ENCODE measurements around the gene EIF3D. TPM values are rescaled to one million over a fixed set of nuclear protein-coding genes. Genes with fewer than 3 reads are reported as not detected.
"Not testable (repeated sequence)": the region's sequence is repeated elsewhere in the genome, so short reads cannot be mapped to it uniquely, and the experiment has no call there.

EIF3D gene
- total RNA-seq, 1 experiment from 2014 or later = 151 TPM

- CTCF ChIA-PET = no interaction called here
- DNase-seq (ENCODE audit: low read depth, low spot score) (no peak), ATAC-seq (no peak)
- H3K4me3 ChIP-seq (ENCODE audit: low read depth in 2 of 2, low read length in 2 of 2) = no peak overlapping the region
- H3K36me3 ChIP-seq (ENCODE audit: control insufficient read depth, insufficient read depth, low read length) = no peaks in the 10 kb centered on the region
- TF ChIP-seq CTCF (IDR thresholded peaks at IDR 0.05) (no peak), POLR2AphosphoS5 (IDR thresholded peaks at IDR 0.05; ENCODE audit: low read depth, low read length) (no peak), TCF7L2 (IDR thresholded peaks at IDR 0.05; ENCODE audit: low read depth, low read length) (no peak), SIN3A (IDR thresholded peaks at IDR 0.05; ENCODE audit: borderline replicate concordance, insufficient read depth, low read depth, low read length) (no peak), REST (IDR thresholded peaks at IDR 0.05; ENCODE audit: insufficient read depth in 1 of 2, low read depth in 2 of 2, low read length in 1 of 2) (no peak)
- H3K27ac ChIP-seq (ENCODE audit: low read length) = no peak overlapping the region
- H3K9me3 ChIP-seq (ENCODE audit: control insufficient read depth, insufficient read depth, low read depth, low read length) = peaks cover 6% of the 10 kb centered on the region; the same call in 1 of the 2 replicates
- intact Hi-C loops (cut with micrococcal nuclease; ENCODE audit: unreplicated experiment) (no loop called here), in situ Hi-C loops (cut with HindIII; ENCODE audit: low pct_unique_long_range_greater_than_20kb, low sequenced_read_pairs) (no loop called here)
- no peaks in the 10 kb centered on the region for H3K27me3 ChIP-seq (ENCODE audit: control insufficient read depth, insufficient read depth, low read length)
- BruUV-seq (replicated peaks) = no TSS peak
- POLR2A ChIA-PET = no interaction called here
- H3K4me1 ChIP-seq (ENCODE audit: control insufficient read depth, insufficient read depth, low read length) = peaks cover 17% of the 10 kb centered on the region
Measured at GRCh38 chr22:36538529-36538928, 9.6 kb upstream of the EIF3D start.

GRCh38 chr22:36536717-36537116 is 7.8 kb upstream of the EIF3D start:
- CTCF ChIA-PET = no interaction called here
- TF ChIP-seq CTCF (IDR thresholded peaks at IDR 0.05) (no peak), REST (IDR thresholded peaks at IDR 0.05; ENCODE audit: insufficient read depth in 1 of 2, low read depth in 2 of 2, low read length in 1 of 2) (no peak), POLR2AphosphoS5 (IDR thresholded peaks at IDR 0.05; ENCODE audit: low read depth, low read length) (no peak), SIN3A (IDR thresholded peaks at IDR 0.05; ENCODE audit: borderline replicate concordance, insufficient read depth, low read depth, low read length) (no peak), TCF7L2 (IDR thresholded peaks at IDR 0.05; ENCODE audit: low read depth, low read length) (no peak)
- intact Hi-C loops (cut with micrococcal nuclease; ENCODE audit: unreplicated experiment) = no loop called here
- BruUV-seq (replicated peaks) = no TSS peak
- in situ Hi-C loops (cut with HindIII; ENCODE audit: low pct_unique_long_range_greater_than_20kb, low sequenced_read_pairs) = no loop called here
- no peaks in the 10 kb centered on the region for H3K36me3 ChIP-seq (ENCODE audit: control insufficient read depth, insufficient read depth, low read length)
- POLR2A ChIA-PET = no interaction called here
- H3K9me3 ChIP-seq (ENCODE audit: control insufficient read depth, insufficient read depth, low read depth, low read length) = peaks cover 6% of the 10 kb centered on the region; the same call in 1 of the 2 replicates
- no peak overlapping the region for H3K4me3 ChIP-seq (ENCODE audit: low read depth in 2 of 2, low read length in 2 of 2)
- no peak for DNase-seq (ENCODE audit: low read depth, low spot score)
- H3K27me3 ChIP-seq (ENCODE audit: control insufficient read depth, insufficient read depth, low read length) = no peaks in the 10 kb centered on the region
- no peak overlapping the region for H3K27ac ChIP-seq (ENCODE audit: low read length)
- H3K4me1 ChIP-seq (ENCODE audit: control insufficient read depth, insufficient read depth, low read length) = peaks cover 10% of the 10 kb centered on the region
- no peak for ATAC-seq

- ATAC-seq; H3K36me3 ChIP-seq (ENCODE audit: control insufficient read depth, insufficient read depth, low read length); H3K4me3 ChIP-seq (ENCODE audit: low read depth in 2 of 2, low read length in 2 of 2); H3K9me3 ChIP-seq (ENCODE audit: control insufficient read depth, insufficient read depth, low read depth, low read length); CTCF ChIA-PET; DNase-seq (ENCODE audit: low read depth, low spot score); H3K27me3 ChIP-seq (ENCODE audit: control insufficient read depth, insufficient read depth, low read length); BruUV-seq (replicated peaks); in situ Hi-C loops (cut with HindIII; ENCODE audit: low pct_unique_long_range_greater_than_20kb, low sequenced_read_pairs); intact Hi-C loops (cut with micrococcal nuclease; ENCODE audit: unreplicated experiment); H3K27ac ChIP-seq (ENCODE audit: low read length); POLR2A ChIA-PET; H3K4me1 ChIP-seq (ENCODE audit: control insufficient read depth, insufficient read depth, low read length): not testable (repeated sequence)
Measured at GRCh38 chr22:36533320-36533719, 4.4 kb upstream of the EIF3D start.

Data from Panc1 (cell line).